GM12878 (cell line): Measurements from ENCODE around the gene NT5C1A.

Experiments
- BHLHE40 ChIP-seq, 2 experiments: fragments of 450-650 bp in 1 of 2; IDR thresholded peaks; 2 replicates each; pipeline ENCODE4 v1.6.1; 2011 to 2017; ENCODE audit warnings: low read depth in 2 of 2, borderline replicate concordance in 1 of 2, improper control_type of control experiment in 1 of 2, low read length in 1 of 2, mild to moderate bottlenecking in 1 of 2
- CBX5 ChIP-seq: sonication (generic); IDR thresholded peaks from 2 replicates; pipeline ENCODE4 v1.6.1; 2016; ENCODE audit warnings: low read depth, moderate library complexity, mild to moderate bottlenecking, inconsistent platforms
- CTCF ChIP-seq, 3 experiments: IDR thresholded peaks in 2 of 3; conservative IDR thresholded peaks in 1 of 3; 2 replicates each; pipeline ENCODE4 v1.5.1; 2011; ENCODE audit warnings: low read depth in 3 of 3, low read length in 3 of 3, mild to moderate bottlenecking in 3 of 3, control low read depth in 2 of 3, moderate library complexity in 2 of 3, inconsistent platforms in 1 of 3, mixed read lengths in 1 of 3; ENCODE audit not compliant: control insufficient read depth in 2 of 3, insufficient read depth in 1 of 3; ENCODE audit errors: extremely low read depth in 1 of 3
- EP300 ChIP-seq, 2 experiments: fragments of 150-350 bp in 1 of 2; IDR thresholded peaks; 2 replicates each; pipeline ENCODE4 v1.6.1; 2011 to 2012; ENCODE audit warnings: low read depth in 2 of 2, low read length in 2 of 2, borderline replicate concordance in 1 of 2, improper control_type of control experiment in 1 of 2, inconsistent platforms in 1 of 2; ENCODE audit not compliant: control insufficient read depth in 1 of 2
- EZH2 ChIP-seq: IDR thresholded peaks from 2 replicates; pipeline ENCODE4 v1.6.1; 2012; ENCODE audit warnings: low read depth, mild to moderate bottlenecking, control low read depth, inconsistent platforms, low read length, borderline replicate concordance; ENCODE audit not compliant: control insufficient read depth
- JUND ChIP-seq: IDR thresholded peaks from 2 replicates; pipeline ENCODE4 v1.6.1; 2012; ENCODE audit warnings: low read depth, mild to moderate bottlenecking, low read length, improper control_type of control experiment, moderate library complexity
- POLR2A ChIP-seq: IDR thresholded peaks from 2 replicates; pipeline ENCODE4 v1.6.1; 2011; ENCODE audit warnings: low read depth, mild to moderate bottlenecking, low read length
- SIX5 ChIP-seq: IDR thresholded peaks from 2 replicates; pipeline ENCODE4 v1.6.1; 2011; ENCODE audit warnings: mild to moderate bottlenecking, low read depth, low read length, moderate library complexity; ENCODE audit not compliant: severe bottlenecking
- SUZ12 ChIP-seq: fragments of 200-600 bp; sonication (generic); IDR thresholded peaks from one replicate; pipeline ENCODE4 v1.6.1; 2018; ENCODE audit warnings: antibody characterized with exemption, mild to moderate bottlenecking; ENCODE audit not compliant: unreplicated experiment
- USF2 ChIP-seq: IDR thresholded peaks from 2 replicates; pipeline ENCODE4 v1.6.1; 2011; ENCODE audit warnings: low read depth, low read length, improper control_type of control experiment, borderline replicate concordance
- ZBTB40 ChIP-seq: fragments of 450-650 bp; IDR thresholded peaks from 2 replicates; pipeline ENCODE4 v1.6.1; 2016; ENCODE audit warnings: mild to moderate bottlenecking, moderate library complexity, borderline replicate concordance
- ZNF274 ChIP-seq: IDR thresholded peaks from one replicate; pipeline ENCODE4 v1.8.0; 2011; ENCODE audit not compliant: insufficient read length, insufficient read depth

GRCh38 chr1:39657402-39657801, 14.5 kb downstream of the NT5C1A start:
- TF ChIP-seq ZNF274 (no peak), JUND (no peak), CTCF (IDR thresholded peaks at IDR 0.05 in 2 of 3, conservative IDR thresholded peaks at IDR 0.05 in 1 of 3; ENCODE audit: control insufficient read depth in 2 of 3, extremely low read depth in 1 of 3, insufficient read depth in 1 of 3, low read depth in 3 of 3, low read length in 3 of 3) (no peak), CBX5 (no peak), ZBTB40 (no peak), EP300 (IDR thresholded peaks at IDR 0.05; ENCODE audit: borderline replicate concordance in 1 of 2, control insufficient read depth in 1 of 2, low read depth in 2 of 2, low read length in 2 of 2) (no peak), SIX5 (no peak), SUZ12 (no peak), BHLHE40 (IDR thresholded peaks at IDR 0.05; ENCODE audit: borderline replicate concordance in 1 of 2, low read depth in 2 of 2, low read length in 1 of 2) (no peak), EZH2 (no peak), POLR2A (no peak), USF2 (no peak)
